ENCODE results near the gene MNAT1.
"Not testable (repeated sequence)": the region's sequence is repeated elsewhere in the genome, so short reads cannot be mapped to it uniquely, and the experiment has no call there.

DNA sequence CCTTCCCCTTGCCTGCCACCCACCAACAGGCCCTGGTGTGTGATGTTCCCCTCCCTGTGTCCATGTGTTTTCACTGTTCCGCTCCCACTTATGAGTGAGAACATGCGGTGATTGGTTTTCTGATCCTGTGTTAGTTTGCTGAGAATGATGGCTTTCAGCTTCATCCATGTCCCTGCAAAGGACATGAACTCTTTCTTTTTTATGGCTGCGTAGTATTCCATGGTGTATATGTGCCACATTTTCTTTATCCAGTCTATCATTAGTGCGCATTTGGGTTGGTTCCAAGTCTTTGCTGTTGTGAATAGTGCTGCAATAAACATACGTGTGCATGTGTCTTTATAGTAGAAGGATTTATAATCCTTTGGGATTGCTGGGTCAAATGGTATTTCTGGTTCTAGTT lies 117.1 kb downstream of the MNAT1 start:
- TF ChIP-seq, protein P1, sequence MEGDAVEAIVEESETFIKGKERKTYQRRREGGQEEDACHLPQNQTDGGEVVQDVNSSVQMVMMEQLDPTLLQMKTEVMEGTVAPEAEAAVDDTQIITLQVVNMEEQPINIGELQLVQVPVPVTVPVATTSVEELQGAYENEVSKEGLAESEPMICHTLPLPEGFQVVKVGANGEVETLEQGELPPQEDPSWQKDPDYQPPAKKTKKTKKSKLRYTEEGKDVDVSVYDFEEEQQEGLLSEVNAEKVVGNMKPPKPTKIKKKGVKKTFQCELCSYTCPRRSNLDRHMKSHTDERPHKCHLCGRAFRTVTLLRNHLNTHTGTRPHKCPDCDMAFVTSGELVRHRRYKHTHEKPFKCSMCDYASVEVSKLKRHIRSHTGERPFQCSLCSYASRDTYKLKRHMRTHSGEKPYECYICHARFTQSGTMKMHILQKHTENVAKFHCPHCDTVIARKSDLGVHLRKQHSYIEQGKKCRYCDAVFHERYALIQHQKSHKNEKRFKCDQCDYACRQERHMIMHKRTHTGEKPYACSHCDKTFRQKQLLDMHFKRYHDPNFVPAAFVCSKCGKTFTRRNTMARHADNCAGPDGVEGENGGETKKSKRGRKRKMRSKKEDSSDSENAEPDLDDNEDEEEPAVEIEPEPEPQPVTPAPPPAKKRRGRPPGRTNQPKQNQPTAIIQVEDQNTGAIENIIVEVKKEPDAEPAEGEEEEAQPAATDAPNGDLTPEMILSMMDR (IDR thresholded peaks at IDR 0.05; ENCODE audit: poor library complexity, severe bottlenecking), result not testable (repeated sequence)
- not testable (repeated sequence) for TF ChIP-seq POLR2AphosphoS5 (IDR thresholded peaks at IDR 0.05); EP300 (conservative IDR thresholded peaks at IDR 0.05; ENCODE audit: poor library complexity, severe bottlenecking); RAD21 (conservative IDR thresholded peaks at IDR 0.05); MXI1 (conservative IDR thresholded peaks at IDR 0.05; ENCODE audit: poor library complexity, severe bottlenecking); TAF1 (IDR thresholded peaks at IDR 0.05; ENCODE audit: low read depth)
